Neural cell (in vitro differentiated cells): ENCODE data around the gene BTRC.

Experiments used
- EZH2 ChIP-seq: fragments of 200-600, 300-800 bp; shearing (Covaris generic), sonication (generic); IDR thresholded peaks from 2 replicates; pipeline ENCODE4 v1.6.1; 2014; ENCODE audit warnings: antibody characterized with exemption, low read length, borderline replicate concordance, mild to moderate bottlenecking; ENCODE audit not compliant: insufficient read depth, poor library complexity, severe bottlenecking
- POLR2AphosphoS5 ChIP-seq: IDR thresholded peaks from 2 replicates; pipeline ENCODE4 v1.6.1; 2012

GRCh38 chr10:101411598-101411997 is 57.6 kb downstream of the BTRC start:
- TF ChIP-seq EZH2 (no peak), POLR2AphosphoS5 (no peak)
